NCI-H69 (cell line): ENCODE measurements around the gene KCNH8.

Experiments
- DNase-seq: peaks from one replicate; lab custom pipeline; 2025; lab: John Stamatoyannopoulos, UW

KCNH8 gene

GRCh38 chr3:19147905-19148767, at the start of gene KCNH8:
KCNH8 (plus strand) TSS chr3:19148510; CDS start chr3:19148720, 210 bp downstream.
- DNase-seq: peak; percentile 92

- DNase-seq: peak; percentile 33
Observed at GRCh38 chr3:19102654-19103290, 45.5 kb upstream of the KCNH8 start.

- no peak for DNase-seq
Observed at GRCh38 chr3:19103510-19103909, 44.8 kb upstream of the KCNH8 start.

- DNase-seq: no peak
Observed at GRCh38 chr3:19104459-19104858, 43.9 kb upstream of the KCNH8 start.

DNA sequence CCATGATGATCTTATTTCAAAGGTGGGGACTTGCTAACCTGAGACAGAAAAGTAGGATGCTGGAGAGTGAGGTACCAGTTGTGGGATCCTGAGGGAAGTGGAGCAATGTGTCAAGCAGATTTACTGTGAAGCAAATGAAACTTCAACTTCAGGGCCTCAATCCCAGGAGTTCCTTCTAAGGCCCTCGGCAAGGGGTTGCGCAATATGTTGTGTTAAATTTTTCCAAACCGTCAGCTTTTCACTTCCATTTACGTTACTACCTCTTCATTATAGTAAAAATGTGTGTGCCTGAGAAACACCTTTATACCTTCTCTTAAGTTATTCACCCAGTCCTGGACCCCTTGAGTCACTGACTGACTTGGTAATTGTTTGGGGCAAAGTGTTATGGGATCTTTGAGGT, 42.5 kb upstream of the KCNH8 start:
- DNase-seq: no peak

GRCh38 chr3:19106307-19106706, 42.0 kb upstream of the KCNH8 start:
- DNase-seq: no peak

- peak; percentile 3 for DNase-seq
Observed at GRCh38 chr3:19107719-19108118, 40.6 kb upstream of the KCNH8 start.

DNA sequence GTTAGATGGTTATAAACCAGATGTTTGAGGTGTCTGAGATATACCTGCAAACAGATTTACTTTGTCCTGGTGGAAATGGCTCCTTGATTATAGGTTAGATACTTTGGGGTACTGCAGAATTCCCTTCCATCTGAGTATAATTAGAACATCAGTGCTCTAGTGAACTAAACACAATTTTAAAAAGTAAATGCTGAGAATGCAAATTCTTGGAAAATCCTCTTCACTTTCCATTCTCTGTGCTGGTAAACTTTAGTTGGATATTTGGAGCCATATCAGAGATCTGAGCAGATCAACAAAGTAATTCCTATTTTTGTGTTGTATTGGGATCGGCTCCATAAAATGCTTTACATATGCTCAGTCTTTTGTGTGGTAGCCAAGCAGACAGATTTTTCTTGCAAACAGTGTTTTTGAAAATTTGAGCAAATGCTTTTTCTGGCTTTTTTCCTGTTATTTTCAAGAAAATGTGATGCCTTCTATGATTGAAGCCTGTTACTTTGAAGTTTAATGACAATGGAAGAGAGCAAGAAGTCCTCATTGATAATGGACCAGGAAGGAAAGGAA, 37.9 kb upstream of the KCNH8 start:
- no peak for DNase-seq

GRCh38 chr3:19114461-19114860, 33.8 kb upstream of the KCNH8 start:
- no peak for DNase-seq

DNA sequence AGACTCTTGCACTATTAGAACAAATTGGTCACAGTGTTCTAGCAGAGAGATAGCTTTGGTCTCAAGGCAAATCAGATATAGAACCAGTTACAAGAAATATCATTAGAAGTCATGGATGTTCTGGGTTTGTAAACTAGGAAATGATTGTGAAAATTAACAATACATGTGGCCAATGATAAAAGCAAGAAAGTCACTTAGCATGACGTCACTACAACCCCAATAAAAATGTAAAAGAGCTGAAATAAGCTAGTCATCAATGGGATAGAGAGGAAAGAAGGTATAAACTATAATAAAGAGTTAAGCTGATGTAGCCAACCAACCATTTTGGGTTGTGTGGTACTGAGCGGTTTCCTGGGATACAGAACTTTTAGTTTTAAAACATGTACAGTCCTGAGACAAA, 32.1 kb upstream of the KCNH8 start:
- DNase-seq: no peak

GRCh38 chr3:19124752-19125151, 23.6 kb upstream of the KCNH8 start:
- DNase-seq: no peak

DNA sequence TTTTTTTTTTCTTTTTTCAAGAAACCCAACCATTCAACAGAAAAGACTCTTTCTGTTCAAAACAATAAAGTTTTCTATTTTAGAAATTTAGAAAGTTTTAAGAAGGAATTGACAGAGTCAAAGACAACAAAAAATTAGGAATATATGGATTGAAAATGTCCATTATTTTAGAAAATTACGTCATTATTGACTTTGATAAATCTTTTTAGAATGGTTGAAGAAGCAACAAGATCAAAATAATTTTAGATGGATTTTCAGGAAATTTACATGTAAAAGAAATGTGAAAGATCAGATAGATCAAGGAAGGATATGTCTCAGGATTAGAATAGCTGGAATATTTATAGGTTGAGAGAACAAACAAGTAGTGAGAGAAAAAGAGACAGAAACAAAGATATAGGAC, 8.4 kb upstream of the KCNH8 start:
- DNase-seq: no peak

- peak; percentile 98 for DNase-seq
Observed at GRCh38 chr3:19146685-19147650, 1.3 kb upstream of the KCNH8 start.

DNA sequence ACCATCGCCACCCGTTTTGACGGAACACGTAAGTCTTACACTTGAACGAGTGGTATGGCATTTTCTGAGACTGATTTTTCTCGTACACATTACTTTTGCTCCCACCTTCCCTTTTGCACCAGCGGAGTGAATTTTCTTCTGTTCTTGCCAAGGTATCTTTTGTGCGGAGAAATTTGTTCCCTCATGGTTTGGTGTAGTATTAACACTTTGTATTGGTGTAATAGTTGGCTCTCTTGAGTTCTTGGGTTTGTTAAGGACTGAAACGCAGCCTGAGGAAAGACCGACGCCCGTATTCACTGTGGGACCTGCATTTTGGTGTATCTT, 420 bp downstream of the KCNH8 start:
- no peak for DNase-seq

DNA sequence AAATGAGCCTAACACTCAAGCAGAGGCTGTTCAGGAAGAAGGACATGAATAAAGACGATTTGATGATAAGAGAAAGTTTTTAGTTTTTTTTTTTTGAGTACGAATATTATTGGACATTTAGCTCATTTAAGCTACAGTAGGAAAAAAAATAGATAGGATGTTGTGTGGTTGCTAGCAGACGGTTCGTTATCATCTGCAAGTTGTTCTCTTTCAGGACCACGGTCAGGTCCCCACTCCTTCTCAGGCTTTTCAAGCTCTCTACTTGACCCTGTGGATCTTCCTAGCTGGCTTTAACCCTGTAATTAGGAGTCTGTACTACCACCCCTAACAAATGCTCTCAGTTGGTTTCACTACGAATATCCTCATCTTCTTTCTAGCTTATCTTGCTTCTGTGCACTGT, 1.1 kb downstream of the KCNH8 start:
- peak; percentile 62 for DNase-seq

DNA sequence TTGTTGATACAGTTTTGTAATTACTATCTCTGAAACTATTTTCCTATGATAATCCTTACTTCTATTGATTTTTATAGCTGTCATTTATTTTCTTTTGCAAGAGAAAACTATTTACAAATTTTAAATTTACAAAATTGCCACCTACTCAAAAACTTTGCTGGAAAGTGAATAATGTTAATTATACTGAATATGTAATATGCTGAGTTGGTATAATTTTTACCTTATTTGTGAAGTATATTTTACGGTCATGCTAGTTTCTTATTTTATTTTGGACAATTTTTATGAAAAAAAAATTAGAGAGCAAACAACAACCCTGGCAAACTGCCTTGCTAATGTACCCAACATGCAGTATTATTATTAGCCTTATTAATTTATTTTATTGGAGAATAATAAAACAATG, 2.9 kb downstream of the KCNH8 start:
- no peak for DNase-seq

DNA sequence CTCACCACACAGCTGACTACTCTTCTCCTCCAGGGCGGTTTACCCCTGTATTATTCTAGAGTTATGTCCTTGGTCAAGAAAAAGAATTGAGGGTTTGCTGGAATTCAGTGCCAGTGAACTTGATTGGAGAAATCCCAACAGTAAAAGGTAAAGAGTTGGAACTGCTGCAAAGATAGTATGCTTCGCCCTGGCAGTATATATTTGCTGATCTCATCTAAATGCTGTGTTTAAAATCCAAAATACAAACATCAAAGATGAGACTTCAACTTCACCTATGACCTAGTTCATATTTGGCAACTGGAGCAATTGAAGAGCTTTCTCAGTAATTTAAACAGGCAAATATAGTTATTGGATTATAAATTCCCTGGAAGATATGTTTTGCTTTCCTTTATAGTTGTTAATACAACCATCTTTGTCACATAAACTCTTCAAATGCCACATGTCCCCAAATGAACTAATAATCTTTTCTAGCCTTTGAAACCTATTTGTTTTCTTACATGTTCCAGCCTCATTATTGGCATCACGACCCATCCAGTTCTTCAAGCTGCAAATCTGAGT, 6.5 kb downstream of the KCNH8 start:
- DNase-seq: no peak

- peak; percentile 70 for DNase-seq
Observed at GRCh38 chr3:19155375-19155774, 7.1 kb downstream of the KCNH8 start.

- no peak for DNase-seq
Observed at GRCh38 chr3:19159966-19160635, 11.8 kb downstream of the KCNH8 start.

GRCh38 chr3:19165654-19166053, 17.3 kb downstream of the KCNH8 start:
- DNase-seq: no peak

DNA sequence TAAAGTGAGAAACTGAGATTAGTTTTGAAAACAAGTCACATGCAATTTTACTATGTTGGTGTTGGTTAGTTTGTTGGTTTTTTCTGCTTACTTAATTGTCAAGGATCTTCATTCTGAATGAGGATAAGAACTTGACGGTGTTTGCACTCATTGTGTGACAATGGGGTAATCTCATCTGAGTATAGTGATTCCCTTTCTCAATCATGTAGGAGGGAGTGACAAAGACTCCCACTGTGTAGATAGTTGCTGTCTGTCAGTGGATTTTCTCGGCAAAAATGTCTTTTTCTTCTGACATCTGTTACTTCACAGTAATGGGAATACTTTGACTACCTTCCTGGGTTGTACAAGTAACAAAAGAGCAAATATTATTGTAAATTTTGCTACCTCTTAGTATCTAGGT, 23.5 kb downstream of the KCNH8 start:
- no peak for DNase-seq
